GM21381 (cell line): Measurements from ENCODE around the gene CC2D2A.

Source experiments
- ATAC-seq: cut with Tn5 transposase; IDR thresholded peaks from one replicate; pipeline ENCODE4 v1.9.1; 2021; ENCODE audit warnings: mild to moderate bottlenecking, moderate library complexity; ENCODE audit not compliant: unreplicated experiment

The CC2D2A gene

GRCh38 chr4:15469402-15470127 is at the start of gene CC2D2A:
Gene CC2D2A, plus strand, starts transcription at chr4:15469882. Its CDS starts 6,051 bp downstream, at chr4:15475933.
- no peak for ATAC-seq

- no peak for ATAC-seq
Measured at GRCh38 chr4:15420642-15421041, 49.0 kb upstream of the CC2D2A start.

- no peak for ATAC-seq
Measured at GRCh38 chr4:15423285-15423711, 46.4 kb upstream of the CC2D2A start.

DNA sequence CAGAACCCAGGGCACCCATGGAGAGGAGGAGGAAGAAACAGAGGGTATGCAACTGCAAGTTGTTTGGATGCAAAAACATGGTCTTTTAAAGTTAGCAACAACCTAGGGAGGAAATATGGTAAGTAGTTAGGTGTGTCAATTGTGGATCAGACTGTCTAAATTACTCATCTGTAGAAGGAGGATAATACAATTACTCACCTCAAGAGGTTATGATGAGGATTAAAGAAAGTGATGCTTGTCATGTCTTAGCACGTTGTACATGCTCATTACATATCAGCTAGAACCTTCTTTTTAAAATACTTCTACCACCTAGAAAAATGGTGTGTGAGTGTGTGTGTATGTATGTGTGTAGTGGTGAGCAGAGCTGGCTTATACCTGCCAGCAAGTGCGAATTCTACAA is 44.2 kb upstream of the CC2D2A start:
- ATAC-seq = no peak

GRCh38 chr4:15427161-15427560 is 42.5 kb upstream of the CC2D2A start:
- ATAC-seq = no peak

DNA sequence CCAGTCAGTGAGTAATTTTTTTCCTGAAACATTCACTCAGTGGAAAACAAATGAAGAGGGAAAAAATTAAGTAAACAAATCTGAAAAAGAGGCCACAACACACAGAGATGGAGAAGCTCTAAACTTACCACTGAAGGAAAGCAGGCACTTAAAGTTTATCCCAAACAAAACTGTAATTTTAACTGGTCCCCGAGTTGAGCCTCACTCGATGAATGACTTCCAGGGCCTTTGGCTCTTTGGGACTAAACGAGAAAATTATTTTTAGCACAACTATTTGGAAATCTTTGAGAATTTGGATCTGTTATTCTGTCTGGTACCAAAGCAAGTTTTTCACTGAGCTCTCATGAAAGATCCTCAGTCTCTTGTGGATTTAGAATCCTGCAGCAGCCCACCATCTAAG is 42.0 kb upstream of the CC2D2A start, which contains the start of gene C1QTNF7:
Gene C1QTNF7 (plus strand): TSS at position 333 of the 400 bp plus-strand sequence. CDS start 7,711 bp downstream, outside the sequence.
- no peak for ATAC-seq

GRCh38 chr4:15428611-15429010 is 41.1 kb upstream of the CC2D2A start:
- no peak for ATAC-seq

DNA sequence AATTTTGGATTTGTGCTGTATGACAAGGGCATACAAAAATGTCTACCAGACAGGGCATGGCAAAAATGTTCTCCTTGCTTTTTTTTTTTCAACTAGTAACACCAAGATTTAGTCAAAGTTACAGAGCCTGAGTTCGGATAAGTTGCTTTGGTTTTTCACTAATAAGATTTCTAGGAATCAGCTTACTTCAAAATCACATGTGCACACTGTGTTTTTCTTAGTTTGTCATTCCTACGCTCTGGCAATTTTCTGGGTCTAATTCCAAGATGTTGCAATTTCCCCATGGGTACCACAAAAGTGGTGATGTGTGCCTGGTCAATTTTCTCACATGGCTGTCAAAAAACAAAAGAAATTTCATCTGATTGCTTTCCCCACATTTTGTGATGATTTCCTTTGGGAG is 35.6 kb upstream of the CC2D2A start:
- no peak for ATAC-seq

GRCh38 chr4:15434676-15435075 is 35.0 kb upstream of the CC2D2A start:
- ATAC-seq = no peak

GRCh38 chr4:15436513-15436912 is 33.2 kb upstream of the CC2D2A start:
- ATAC-seq = no peak

GRCh38 chr4:15438939-15439524 is 30.6 kb upstream of the CC2D2A start:
- ATAC-seq = no peak

DNA sequence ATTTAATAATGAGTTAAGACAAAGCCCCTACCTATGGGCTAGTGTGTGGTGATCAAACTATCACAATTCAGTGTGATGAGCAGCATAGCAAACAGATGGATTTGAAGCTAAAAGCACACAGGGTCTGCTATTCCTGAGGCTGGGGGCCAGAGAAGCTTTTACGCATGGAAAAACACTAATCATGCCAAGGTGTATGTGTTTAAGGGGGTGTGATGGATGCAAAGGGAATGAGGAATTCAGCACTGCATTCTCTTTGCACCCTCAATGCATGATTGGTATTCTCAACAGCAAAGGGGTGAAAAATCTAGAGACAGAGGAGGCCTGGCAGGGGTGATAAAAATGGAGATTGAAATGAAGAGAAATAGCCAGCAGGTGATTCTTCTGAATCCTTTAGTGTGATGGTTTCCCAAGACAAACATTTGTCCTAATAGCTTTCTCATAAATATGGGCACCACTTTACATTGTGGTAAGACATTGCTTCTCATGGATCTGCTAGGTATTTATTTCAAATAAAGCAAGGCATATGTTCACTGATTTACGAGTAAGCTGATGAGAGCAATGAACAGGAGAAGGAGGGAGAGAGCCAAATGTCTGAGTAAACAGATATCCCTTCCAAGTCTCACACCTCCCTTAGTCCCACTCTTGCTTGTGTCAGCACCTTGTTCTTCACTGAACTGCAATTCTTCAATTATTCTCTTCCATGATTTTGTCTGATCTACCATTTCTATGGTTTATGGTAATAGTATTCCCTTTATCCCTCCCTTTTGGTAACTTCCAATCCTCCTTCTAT is 26.1 kb upstream of the CC2D2A start:
- ATAC-seq = no peak

- no peak for ATAC-seq
Measured at GRCh38 chr4:15444276-15444675, 25.4 kb upstream of the CC2D2A start.

DNA sequence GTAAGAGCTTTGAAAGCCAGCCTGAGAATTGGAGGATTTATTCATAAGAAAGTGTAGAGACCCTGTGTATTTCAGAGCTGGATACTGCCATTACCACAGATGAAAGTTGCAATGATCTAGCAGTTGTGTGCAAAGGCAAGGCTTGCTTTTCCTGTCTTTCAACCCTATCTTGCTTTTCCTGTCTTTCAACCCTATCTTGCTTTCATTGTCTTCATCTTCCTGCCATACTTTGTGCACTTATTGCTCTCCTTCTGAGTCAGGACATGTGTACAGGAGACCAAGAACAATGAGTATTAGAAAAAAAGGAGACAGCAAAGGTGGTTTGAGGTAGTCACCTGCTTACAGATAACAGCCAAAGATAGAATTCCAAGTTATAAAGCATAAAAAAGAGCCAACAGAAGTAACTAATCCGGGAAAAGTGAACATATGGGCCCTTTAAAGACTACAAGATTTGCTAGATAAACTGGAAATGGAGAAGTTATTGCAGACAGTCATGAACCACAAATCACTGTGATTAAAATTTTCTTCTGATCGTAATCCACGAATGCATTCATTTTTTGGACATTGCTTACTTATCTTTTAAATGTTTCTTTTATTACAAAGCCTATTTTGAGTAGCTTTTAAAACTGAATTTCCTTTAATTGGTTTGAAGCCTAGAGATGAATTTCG is 24.7 kb upstream of the CC2D2A start:
- no peak for ATAC-seq

- no peak for ATAC-seq
Measured at GRCh38 chr4:15451181-15451865, 18.4 kb upstream of the CC2D2A start.

DNA sequence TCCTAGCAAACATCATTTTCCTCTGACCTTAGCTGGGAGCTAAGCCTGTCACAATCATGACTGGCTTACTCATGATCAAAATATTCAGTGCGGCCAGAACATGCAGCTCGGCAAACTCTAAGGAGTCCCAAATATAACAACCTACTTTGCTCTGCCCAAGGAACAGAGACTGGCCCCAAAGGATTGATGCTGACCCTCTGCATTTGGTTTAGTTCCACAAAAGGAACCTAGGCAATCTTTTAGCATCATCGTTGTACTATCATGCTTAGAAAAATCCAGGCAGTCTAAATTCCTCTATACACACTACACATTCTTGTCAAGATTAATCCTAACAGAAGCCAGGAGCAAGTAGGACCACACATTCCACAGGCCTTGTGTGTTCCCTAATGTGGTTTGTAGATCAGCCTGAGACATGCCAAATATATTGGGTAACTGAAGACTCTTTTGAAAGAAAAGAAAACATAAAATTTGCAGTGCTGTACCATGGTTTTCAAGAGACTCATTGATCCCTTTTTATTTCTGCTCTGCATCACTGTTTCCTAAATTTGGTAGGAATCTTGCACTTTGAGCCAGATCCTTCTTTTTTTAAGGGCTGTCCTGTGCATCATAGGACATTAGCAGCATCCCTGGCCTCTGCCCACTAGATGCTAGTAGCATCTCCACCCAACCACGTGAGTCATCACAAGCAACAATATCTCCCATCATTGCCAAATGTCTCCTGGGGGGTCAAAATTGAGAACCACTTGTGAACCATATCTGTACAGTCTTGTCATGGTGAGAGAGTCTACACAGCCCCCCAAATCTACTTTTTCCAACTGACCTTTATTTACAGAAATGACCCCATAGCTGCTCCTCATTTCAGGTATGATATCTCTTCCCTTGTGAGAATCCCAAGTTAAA is 17.6 kb upstream of the CC2D2A start:
- ATAC-seq = no peak

DNA sequence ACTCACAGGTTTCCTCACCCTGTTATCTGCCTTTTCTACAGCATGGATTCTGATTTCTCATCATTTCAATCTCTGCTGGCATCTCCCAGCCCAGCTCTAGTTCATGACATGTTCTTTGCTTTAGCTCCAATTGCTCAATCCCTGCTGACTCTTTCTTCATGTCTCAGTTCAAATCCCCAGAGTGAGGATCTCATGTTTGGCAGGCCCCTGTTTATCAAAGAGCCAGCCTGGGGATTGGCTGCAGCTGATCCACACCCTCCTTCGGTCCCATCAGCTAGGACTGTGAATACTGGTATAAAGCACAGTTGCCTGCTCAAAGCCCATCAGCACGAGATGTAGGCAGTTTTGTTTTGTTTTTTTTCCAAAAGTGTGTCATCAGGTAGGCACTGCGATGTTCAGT is 14.4 kb upstream of the CC2D2A start:
- ATAC-seq = no peak

- ATAC-seq = peak; percentile 93
Measured at GRCh38 chr4:15457406-15458201, 12.1 kb upstream of the CC2D2A start.

DNA sequence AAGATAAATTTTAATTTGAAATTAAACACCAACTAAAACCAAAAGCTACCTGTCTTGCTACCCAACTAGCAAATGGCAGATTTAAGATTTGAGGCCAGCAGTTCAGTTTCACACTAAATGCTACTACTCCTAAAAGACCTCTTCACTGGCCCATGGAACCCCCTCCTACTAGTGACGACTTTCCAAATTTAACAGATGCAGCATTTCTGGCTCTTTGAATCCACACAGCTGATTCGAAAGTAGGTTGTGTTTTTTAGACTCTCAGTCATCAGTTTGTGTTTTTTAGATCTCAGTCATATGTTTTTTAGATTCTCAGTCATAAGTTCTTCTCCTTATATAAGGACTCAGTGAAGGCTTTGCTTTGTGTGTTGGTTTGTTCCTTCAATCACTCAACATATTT is 11.1 kb upstream of the CC2D2A start:
- ATAC-seq = no peak
